GM12874 (cell line): ENCODE measurements around the gene DNAAF5.

ENCODE experiments used
- CTCF ChIP-seq: IDR thresholded peaks from 2 replicates; pipeline ENCODE4 v1.5.1; 2011; ENCODE audit warnings: low read depth, mild to moderate bottlenecking, control low read depth, low read length, moderate library complexity; ENCODE audit not compliant: insufficient read depth

DNAAF5 gene

GRCh38 chr7:746155-747061, 19.9 kb downstream of the DNAAF5 start:
- TF ChIP-seq CTCF, result no peak

DNA sequence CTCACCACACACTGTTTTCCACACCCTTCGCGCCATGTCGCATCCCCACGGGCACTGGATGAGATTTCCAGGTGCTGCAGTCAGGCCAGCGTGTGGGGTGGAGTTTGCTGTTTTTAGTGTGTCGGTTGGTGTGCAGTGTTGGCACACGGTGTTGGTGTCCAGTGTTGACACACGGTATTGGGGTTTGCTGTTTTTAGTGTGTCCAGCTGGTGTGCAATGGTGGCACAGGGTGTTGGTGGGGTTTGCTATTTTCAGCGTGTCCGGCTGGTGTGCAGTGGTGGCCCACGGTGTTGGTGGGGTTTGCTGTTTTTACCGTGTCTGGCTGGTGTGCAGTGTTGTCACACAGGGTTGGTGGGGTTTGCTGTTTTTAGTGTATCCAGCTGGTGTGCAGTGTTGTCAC, 20.7 kb downstream of the DNAAF5 start:
- TF ChIP-seq CTCF, result no peak

- no peak for TF ChIP-seq CTCF
These were observed 21.9 kb downstream of the DNAAF5 start for GRCh38 chr7:748446-748845.

DNA sequence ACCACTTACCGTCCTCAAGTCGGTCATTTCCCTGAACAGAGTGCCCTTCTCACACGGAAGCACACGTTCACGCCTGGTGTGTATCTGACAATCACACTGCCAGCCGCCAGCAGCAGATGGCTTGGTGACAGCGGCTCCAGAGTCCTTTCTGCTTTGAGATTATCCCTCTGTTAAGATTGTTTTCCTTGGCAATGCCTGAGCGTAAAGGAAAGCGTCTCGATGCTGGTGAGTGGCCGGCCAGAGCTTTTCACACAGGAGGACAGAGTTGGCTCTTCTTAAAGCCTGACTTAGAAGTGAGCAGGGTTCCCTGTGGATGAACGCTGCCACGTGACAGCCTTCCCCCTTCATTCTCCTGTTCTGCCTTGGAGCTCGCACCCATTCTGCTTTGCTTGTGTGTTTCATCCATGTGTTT, 22.6 kb downstream of the DNAAF5 start:
- TF ChIP-seq CTCF, result no peak

GRCh38 chr7:750111-750905, 23.8 kb downstream of the DNAAF5 start:
- TF ChIP-seq CTCF, result no peak

DNA sequence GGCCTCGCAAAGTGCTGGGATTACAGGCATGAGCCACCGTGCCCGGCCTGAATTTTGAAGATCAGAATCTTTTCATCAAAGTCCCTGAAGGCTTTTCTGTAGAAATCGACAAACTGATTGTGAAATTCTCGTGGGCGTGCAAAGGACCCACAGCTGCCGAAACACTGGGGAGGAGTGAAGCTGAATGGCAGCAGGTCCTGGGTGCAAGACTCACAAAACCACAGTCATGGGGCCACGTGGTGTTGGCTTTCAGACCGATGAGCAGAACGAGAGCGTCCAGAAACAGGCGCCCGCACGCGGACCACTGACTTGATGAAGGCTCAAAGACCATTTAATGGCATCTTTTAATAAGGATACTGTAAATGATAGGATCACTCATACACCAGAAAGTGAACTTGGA, 25.3 kb downstream of the DNAAF5 start:
- no peak for TF ChIP-seq CTCF

GRCh38 chr7:753190-753589, 26.7 kb downstream of the DNAAF5 start:
- TF ChIP-seq CTCF, result no peak
